ENCODE data around the gene CYP4F8.

- TF ChIP-seq, protein P1, sequence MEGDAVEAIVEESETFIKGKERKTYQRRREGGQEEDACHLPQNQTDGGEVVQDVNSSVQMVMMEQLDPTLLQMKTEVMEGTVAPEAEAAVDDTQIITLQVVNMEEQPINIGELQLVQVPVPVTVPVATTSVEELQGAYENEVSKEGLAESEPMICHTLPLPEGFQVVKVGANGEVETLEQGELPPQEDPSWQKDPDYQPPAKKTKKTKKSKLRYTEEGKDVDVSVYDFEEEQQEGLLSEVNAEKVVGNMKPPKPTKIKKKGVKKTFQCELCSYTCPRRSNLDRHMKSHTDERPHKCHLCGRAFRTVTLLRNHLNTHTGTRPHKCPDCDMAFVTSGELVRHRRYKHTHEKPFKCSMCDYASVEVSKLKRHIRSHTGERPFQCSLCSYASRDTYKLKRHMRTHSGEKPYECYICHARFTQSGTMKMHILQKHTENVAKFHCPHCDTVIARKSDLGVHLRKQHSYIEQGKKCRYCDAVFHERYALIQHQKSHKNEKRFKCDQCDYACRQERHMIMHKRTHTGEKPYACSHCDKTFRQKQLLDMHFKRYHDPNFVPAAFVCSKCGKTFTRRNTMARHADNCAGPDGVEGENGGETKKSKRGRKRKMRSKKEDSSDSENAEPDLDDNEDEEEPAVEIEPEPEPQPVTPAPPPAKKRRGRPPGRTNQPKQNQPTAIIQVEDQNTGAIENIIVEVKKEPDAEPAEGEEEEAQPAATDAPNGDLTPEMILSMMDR (conservative IDR thresholded peaks at IDR 0.05; ENCODE audit: low read length), result no peak
- TF ChIP-seq EZH2phosphoT487 (IDR thresholded peaks at IDR 0.05; ENCODE audit: borderline replicate concordance, low read depth, low read length), result no peak
Observed at GRCh38 chr19:15628236-15629002, 13.4 kb downstream of the CYP4F8 start.
